Measurements from ENCODE around the gene KRT6B. TPM values are rescaled to one million over a fixed set of nuclear protein-coding genes. Genes with fewer than 3 reads are reported as not detected.

Gene KRT6B
- polyA plus RNA-seq, 1 experiment = not detected

DNA sequence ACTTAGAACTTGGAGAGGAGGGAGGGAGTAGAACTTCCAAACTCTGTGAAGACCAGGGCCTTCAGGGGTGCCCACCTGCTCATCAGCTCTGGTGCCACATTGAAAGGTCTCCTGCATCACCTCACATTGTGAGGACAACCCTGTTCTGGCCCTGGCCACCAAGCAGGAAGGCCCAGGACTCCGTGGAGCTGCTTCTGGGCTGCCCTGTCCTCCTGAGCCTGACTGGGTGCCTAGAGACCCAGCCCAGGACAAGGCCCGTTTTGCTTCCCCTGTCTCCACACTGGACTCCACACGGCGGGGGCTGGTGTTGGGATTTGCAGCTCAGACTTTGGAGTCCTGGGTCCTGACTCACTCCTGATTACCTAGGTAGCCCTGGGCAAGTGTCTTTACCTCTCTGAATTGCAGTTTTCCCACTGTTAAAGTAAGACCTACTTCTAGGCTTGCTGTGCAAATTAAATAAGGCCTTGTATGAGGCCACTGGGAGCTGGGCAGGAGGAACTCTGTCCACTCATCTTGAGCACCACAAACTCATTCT is 33.3 kb downstream of the KRT6B start:
- no peaks in the 10 kb centered on the region for H3K36me3 ChIP-seq (ENCODE audit: control insufficient read depth, insufficient read depth, low read length)
- no peak for DNase-seq (ENCODE audit: low read depth)
- ChIA-PET POLR2A (no interaction called here), CTCF (interaction anchor here (0.7 kb wide), 1 partner anchor 88 kb away, joined by 3 read pairs; no protein-coding TSS in a partner anchor)
- H3K27me3 ChIP-seq (ENCODE audit: control insufficient read depth, insufficient read depth, low read length) = peaks cover 5% of the 10 kb centered on the region
- no peak for TF ChIP-seq CTCF (IDR thresholded peaks at IDR 0.05; ENCODE audit: insufficient read depth, low read depth, low read length)
- H3K4me3 ChIP-seq (ENCODE audit: low read depth, low read length) = no peak overlapping the region

GRCh38 chr12:52417740-52418139 is 34.2 kb downstream of the KRT6B start:
- CTCF ChIA-PET = no interaction called here
- POLR2A ChIA-PET = no interaction called here
- TF ChIP-seq CTCF (IDR thresholded peaks at IDR 0.05; ENCODE audit: insufficient read depth, low read depth, low read length) = no peak
- Histone ChIP-seq H3K27me3 (ENCODE audit: control insufficient read depth, insufficient read depth, low read length) (peaks cover 4% of the 10 kb centered on the region; the same call in 1 of the 2 replicates), H3K36me3 (ENCODE audit: control insufficient read depth, insufficient read depth, low read length) (no peaks in the 10 kb centered on the region), H3K4me3 (ENCODE audit: low read depth, low read length) (no peak overlapping the region)
- DNase-seq (ENCODE audit: low read depth) = no peak

- ChIA-PET CTCF (interaction anchor here (1.2 to 1.6 kb wide), 3 partner anchors 17 to 468 kb away, joined by 4 read pairs; no protein-coding TSS in a partner anchor), POLR2A (no interaction called here)
Measured at GRCh38 chr12:52416795-52417194, 35.2 kb downstream of the KRT6B start.

GRCh38 chr12:52415870-52416750 is 35.8 kb downstream of the KRT6B start:
- no peak for DNase-seq (ENCODE audit: low read depth)
- Histone ChIP-seq H3K4me3 (ENCODE audit: low read depth, low read length) (no peak overlapping the region), H3K36me3 (ENCODE audit: control insufficient read depth, insufficient read depth, low read length) (no peaks in the 10 kb centered on the region), H3K27me3 (ENCODE audit: control insufficient read depth, insufficient read depth, low read length) (peaks cover under 1% of the 10 kb centered on the region; the same call in 1 of the 2 replicates)
- POLR2A ChIA-PET = no interaction called here
- CTCF ChIA-PET = interaction anchor here (0.9 to 1.6 kb wide), 4 partner anchors 12 to 469 kb away, joined by 3 to 4 read pairs (median 4); no protein-coding TSS in a partner anchor
- no peak for TF ChIP-seq CTCF (IDR thresholded peaks at IDR 0.05; ENCODE audit: insufficient read depth, low read depth, low read length)

More at GRCh38 chr12:52416795-52417194, 35.2 kb downstream of the KRT6B start:
- no peak for DNase-seq (ENCODE audit: low read depth)
- no peak for TF ChIP-seq CTCF (IDR thresholded peaks at IDR 0.05; ENCODE audit: insufficient read depth, low read depth, low read length)
- Histone ChIP-seq H3K27me3 (ENCODE audit: control insufficient read depth, insufficient read depth, low read length) (peaks cover 4% of the 10 kb centered on the region; the same call in 1 of the 2 replicates), H3K36me3 (ENCODE audit: control insufficient read depth, insufficient read depth, low read length) (no peaks in the 10 kb centered on the region), H3K4me3 (ENCODE audit: low read depth, low read length) (no peak overlapping the region)

DNA sequence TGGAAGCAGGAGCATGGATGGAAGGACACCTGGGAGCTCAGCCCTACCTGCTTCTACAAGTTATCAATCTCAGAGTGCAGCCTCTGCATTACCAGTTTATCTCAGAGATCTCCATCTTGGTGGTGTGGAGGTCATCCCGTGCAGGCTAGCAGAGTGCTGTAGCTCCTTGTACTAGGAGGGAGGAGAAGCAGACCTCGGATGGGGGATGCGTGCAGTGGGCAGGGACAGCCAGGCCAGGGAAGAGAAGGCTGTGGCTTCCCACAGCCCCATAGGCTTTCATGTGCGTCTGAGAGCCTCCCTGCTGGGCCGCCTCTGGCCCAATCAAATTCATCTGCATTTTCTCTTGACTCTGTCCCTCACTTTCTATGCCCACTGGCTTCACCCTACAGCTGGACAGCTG is 37.0 kb downstream of the KRT6B start:
- H3K36me3 ChIP-seq (ENCODE audit: control insufficient read depth, insufficient read depth, low read length) = no peaks in the 10 kb centered on the region
- no peaks in the 10 kb centered on the region; the same call in 1 of the 2 replicates for H3K27me3 ChIP-seq (ENCODE audit: control insufficient read depth, insufficient read depth, low read length)
- ChIA-PET CTCF (no interaction called here), POLR2A (no interaction called here)
- DNase-seq (ENCODE audit: low read depth) = no peak
- no peak overlapping the region for H3K4me3 ChIP-seq (ENCODE audit: low read depth, low read length)
- TF ChIP-seq CTCF (IDR thresholded peaks at IDR 0.05; ENCODE audit: insufficient read depth, low read depth, low read length) = no peak
